ENCODE results near the gene F10.

- TF ChIP-seq, protein P1, sequence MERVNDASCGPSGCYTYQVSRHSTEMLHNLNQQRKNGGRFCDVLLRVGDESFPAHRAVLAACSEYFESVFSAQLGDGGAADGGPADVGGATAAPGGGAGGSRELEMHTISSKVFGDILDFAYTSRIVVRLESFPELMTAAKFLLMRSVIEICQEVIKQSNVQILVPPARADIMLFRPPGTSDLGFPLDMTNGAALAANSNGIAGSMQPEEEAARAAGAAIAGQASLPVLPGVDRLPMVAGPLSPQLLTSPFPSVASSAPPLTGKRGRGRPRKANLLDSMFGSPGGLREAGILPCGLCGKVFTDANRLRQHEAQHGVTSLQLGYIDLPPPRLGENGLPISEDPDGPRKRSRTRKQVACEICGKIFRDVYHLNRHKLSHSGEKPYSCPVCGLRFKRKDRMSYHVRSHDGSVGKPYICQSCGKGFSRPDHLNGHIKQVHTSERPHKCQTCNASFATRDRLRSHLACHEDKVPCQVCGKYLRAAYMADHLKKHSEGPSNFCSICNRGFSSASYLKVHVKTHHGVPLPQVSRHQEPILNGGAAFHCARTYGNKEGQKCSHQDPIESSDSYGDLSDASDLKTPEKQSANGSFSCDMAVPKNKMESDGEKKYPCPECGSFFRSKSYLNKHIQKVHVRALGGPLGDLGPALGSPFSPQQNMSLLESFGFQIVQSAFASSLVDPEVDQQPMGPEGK (CRISPR knock-in tag; IDR thresholded peaks at IDR 0.05; ENCODE audit: borderline replicate concordance), result no peak
- TF ChIP-seq SNAI2 (CRISPR knock-in tag; IDR thresholded peaks at IDR 0.05) (no peak), ARNTL (CRISPR knock-in tag; IDR thresholded peaks at IDR 0.05; ENCODE audit: borderline replicate concordance, low read depth) (no peak), CSDC2 (CRISPR knock-in tag; IDR thresholded peaks at IDR 0.05) (no peak), RARB (CRISPR knock-in tag; IDR thresholded peaks at IDR 0.05) (no peak), TSHZ2 (CRISPR knock-in tag; IDR thresholded peaks at IDR 0.05) (no peak), ZC3H10 (CRISPR knock-in tag; IDR thresholded peaks at IDR 0.05) (no peak), CREB5 (CRISPR knock-in tag; IDR thresholded peaks at IDR 0.05; ENCODE audit: low read depth) (no peak), GLIS3 (CRISPR knock-in tag; IDR thresholded peaks at IDR 0.05) (no peak), PPARA (CRISPR knock-in tag; IDR thresholded peaks at IDR 0.05; ENCODE audit: borderline replicate concordance) (no peak), ESRRG (CRISPR knock-in tag; IDR thresholded peaks at IDR 0.05) (no peak), ZNF70 (CRISPR knock-in tag; IDR thresholded peaks at IDR 0.05) (no peak), ISL1 (CRISPR knock-in tag; IDR thresholded peaks at IDR 0.05) (no peak)
Measured at GRCh38 chr13:113166681-113167080, 44.1 kb downstream of the F10 start.

Measured in SK-N-SH treated with all-trans-retinoic acid at 6 μM for 48 hours (cell line).